ENCODE data around the gene SRRD.

Gene SRRD

DNA sequence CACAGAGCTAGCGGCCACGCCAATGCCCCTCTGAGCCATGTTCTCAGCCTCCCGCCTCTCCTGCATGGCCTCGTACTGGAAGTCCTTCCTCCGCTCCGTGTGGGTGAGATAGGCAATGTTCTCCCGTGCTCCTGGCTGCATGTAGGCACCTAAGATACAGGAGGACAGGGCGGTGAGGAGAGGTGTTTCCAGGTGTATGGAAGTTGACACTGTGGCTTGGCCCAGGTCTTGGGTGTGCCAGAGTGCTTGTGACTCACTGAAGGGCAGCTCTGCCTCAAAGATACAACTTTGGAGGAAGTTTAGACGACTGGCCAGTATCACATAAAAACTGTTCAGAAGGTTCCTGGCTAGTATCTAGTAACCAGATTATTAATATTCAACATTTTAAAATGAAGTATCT lies 8.5 kb downstream of the SRRD start:
- TF ChIP-seq, protein P1, sequence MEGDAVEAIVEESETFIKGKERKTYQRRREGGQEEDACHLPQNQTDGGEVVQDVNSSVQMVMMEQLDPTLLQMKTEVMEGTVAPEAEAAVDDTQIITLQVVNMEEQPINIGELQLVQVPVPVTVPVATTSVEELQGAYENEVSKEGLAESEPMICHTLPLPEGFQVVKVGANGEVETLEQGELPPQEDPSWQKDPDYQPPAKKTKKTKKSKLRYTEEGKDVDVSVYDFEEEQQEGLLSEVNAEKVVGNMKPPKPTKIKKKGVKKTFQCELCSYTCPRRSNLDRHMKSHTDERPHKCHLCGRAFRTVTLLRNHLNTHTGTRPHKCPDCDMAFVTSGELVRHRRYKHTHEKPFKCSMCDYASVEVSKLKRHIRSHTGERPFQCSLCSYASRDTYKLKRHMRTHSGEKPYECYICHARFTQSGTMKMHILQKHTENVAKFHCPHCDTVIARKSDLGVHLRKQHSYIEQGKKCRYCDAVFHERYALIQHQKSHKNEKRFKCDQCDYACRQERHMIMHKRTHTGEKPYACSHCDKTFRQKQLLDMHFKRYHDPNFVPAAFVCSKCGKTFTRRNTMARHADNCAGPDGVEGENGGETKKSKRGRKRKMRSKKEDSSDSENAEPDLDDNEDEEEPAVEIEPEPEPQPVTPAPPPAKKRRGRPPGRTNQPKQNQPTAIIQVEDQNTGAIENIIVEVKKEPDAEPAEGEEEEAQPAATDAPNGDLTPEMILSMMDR (IDR thresholded peaks at IDR 0.05; ENCODE audit: borderline replicate concordance, insufficient read depth, low read depth, low read length) = no peak
- H3K4me3 ChIP-seq (ENCODE audit: low read depth, low read length) = no peak overlapping the region

DNA sequence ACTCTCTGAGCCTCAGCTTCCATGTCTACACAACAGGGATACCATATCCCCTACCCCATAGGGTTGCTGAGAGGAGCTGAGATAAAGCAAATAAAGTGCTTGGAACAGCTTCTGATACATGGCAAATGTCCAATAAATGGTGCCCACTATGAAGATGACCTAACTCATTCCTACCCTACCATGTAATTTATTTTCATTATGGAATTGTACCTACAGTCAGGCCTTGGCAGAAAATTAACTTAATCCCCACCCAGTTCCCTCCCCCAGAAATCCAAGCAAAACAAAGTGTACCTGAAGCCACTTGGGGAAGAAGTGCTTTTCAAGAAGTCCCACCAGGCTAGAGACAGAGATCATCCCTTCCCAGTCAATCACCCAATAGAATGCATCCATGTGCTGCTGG lies 10.8 kb downstream of the SRRD start:
- TF ChIP-seq, protein P1 (IDR thresholded peaks at IDR 0.05; ENCODE audit: borderline replicate concordance, insufficient read depth, low read depth, low read length) = no peak
- H3K4me3 ChIP-seq (ENCODE audit: low read depth, low read length) = no peak overlapping the region

DNA sequence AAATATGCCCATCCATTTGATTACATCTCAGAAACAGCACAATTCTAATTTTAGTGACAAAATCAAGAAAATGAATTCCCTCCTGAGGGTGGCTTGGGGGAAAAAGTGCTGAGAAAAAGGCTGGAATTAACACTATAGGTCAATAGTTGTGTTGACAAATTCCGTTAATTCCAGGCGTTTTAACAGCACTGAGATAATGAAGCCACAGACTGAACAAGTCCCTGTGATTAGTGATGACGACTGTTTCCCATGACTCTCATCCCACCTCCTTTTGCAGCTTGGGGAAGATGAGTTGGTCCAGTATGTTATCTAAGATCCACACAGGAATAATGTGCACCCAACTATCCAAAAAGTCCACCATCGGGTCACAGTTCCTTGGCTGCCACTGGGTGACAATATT lies 12.8 kb downstream of the SRRD start:
- no peak overlapping the region for H3K4me3 ChIP-seq (ENCODE audit: low read depth, low read length)
- TF ChIP-seq, protein P1 (IDR thresholded peaks at IDR 0.05; ENCODE audit: borderline replicate concordance, insufficient read depth, low read depth, low read length) = no peak

DNA sequence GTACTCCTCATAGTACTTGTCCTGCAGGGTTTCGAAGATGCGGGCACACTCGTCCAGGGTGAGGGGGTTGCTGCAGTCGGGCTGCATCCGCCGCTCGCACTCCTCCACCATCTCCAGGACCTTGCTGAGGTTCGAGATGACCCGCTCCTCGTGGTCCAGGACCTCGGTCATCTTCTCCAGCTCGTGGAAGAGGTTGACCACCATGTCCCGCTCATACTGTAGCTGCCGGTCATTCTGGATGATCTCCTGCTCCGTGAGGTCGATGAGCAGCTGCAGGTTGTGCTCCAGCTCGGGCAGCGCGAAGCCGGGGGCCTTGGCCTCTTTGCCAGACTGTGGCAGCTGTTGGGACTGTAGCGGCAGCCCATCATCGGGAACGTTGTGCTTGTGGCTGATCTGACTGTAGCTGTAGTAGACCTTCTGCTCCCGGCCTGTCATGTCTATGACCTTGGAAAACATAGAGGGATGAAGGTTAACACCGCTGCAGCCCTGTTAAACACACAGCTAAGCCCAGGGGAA lies 15.6 kb downstream of the SRRD start:
- TF ChIP-seq, protein P1 (IDR thresholded peaks at IDR 0.05; ENCODE audit: borderline replicate concordance, insufficient read depth, low read depth, low read length) = no peak
- no peak overlapping the region for H3K4me3 ChIP-seq (ENCODE audit: low read depth, low read length)

DNA sequence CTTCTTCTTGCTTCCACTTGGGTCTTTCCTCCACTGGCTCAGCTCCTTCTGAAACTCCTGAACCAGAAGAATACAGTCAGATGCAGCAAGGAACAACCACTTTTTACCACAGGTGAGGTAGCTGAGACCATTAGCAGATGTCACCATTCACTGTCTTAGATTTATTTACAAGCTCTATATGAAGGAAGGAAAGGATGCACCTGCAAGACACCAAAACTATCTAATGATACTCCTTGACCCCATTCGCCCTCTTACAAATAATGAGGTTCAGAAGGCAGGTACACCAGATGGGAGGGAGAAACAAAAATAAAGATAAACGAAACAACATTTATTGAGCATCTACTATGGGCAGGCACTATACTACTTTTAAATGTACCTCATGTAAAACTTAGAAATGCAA lies 18.3 kb downstream of the SRRD start:
- TF ChIP-seq, protein P1 (IDR thresholded peaks at IDR 0.05; ENCODE audit: borderline replicate concordance, insufficient read depth, low read depth, low read length) = no peak
- no peak overlapping the region for H3K4me3 ChIP-seq (ENCODE audit: low read depth, low read length)

DNA sequence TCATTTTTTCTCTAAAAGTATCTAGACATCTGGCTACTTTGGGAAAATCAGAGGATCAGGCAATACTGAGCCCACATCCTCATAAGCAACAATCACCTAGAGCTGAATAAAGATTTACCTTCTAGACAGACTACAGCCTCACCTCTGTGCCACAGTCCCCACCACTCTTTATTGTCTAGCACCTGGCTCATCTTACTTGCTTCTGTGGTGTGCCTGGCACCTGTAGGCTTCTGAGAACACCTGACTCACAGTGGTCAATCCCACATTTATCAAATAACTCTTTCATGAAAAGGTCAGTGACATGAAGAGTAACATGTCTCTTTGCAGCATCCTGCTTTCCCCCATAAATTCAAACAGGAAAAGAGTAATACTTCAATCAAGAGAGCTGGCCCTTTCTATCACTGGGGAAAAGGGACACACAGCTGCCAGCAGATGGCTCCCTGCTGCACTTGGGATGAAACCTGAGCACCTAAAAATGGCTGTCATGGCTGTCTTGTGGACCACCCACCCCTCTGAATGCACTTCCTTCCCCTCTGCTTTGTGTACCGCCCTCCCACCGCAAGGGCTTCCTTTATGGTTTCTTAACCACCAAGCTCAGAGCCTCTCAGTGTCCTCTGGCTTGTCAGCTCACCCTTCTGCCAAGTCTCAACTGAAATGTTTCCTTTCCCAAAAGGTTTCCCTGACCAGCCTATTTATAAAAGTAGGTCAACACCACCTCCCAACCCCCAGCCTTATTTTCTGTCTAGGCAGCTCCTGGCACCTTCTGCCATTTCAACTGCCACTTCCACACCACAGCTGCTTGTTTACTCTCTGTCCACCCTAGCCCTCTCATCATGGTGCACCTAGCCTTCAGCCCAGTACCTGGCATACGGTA lies 19.2 kb downstream of the SRRD start:
- no peak overlapping the region for H3K4me3 ChIP-seq (ENCODE audit: low read depth, low read length)
- TF ChIP-seq, protein P1 (IDR thresholded peaks at IDR 0.05; ENCODE audit: borderline replicate concordance, insufficient read depth, low read depth, low read length) = peak; percentile 62

DNA sequence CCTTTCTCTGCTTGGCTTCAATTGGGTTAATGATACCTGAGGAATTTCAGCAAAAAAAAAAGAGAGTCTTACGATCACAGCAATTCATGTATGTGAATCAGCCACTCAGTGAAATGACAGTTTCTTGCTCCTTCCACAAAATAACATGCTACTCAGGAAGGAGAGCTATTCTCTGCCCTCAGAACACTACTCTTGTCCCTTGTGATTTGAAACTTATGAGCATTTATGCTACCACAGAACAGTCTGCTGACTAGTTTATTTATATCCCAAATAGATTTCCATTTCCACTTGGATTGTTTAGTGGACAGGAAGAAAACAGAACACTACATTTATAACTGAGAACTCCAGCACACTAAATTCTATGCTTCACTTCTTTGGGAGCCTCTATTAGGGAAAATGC lies 20.1 kb downstream of the SRRD start:
- H3K4me3 ChIP-seq (ENCODE audit: low read depth, low read length) = no peak overlapping the region
- TF ChIP-seq, protein P1 (IDR thresholded peaks at IDR 0.05; ENCODE audit: borderline replicate concordance, insufficient read depth, low read depth, low read length) = no peak
